Esophagus muscularis mucosa (tissue), 3 donors: ENCODE results near the gene SLC25A30.

Source experiments
- CTCF ChIP-seq, 3 experiments: fragments of 200-600 bp in 2 of 3; fragments of 450-650 bp in 1 of 3; sonication (generic) in 2 of 3; IDR thresholded peaks; one replicate each; pipeline ENCODE4 v1.5.1; 2017 to 2019; ENCODE audit warnings: antibody characterized with exemption in 3 of 3, mild to moderate bottlenecking in 2 of 3, moderate library complexity in 1 of 3
- POLR2A ChIP-seq: fragments of 450-650 bp; IDR thresholded peaks from one replicate; pipeline ENCODE4 v1.6.1; 2017; ENCODE audit warnings: antibody characterized with exemption, moderate library complexity, mild to moderate bottlenecking, low read depth
- POLR2AphosphoS5 ChIP-seq, 2 donors: sonication (generic); formaldehyde crosslinking; IDR thresholded peaks; one replicate each; pipeline ENCODE4 v1.6.1; 2017; ENCODE audit warnings: antibody characterized with exemption in 2 of 2

- no peak for TF ChIP-seq POLR2A
- TF ChIP-seq POLR2AphosphoS5 (IDR thresholded peaks at IDR 0.05), result no peak
- peak; percentile 29 to 63 (median 40) for TF ChIP-seq CTCF (IDR thresholded peaks at IDR 0.05)
Measured at GRCh38 chr13:45393941-45394570, 24.1 kb downstream of the SLC25A30 start.
